HepG2 (cell line): ENCODE results near the gene BRPF1. TPM values are rescaled to one million over a fixed set of nuclear protein-coding genes. Genes with fewer than 3 reads are reported as not detected.

Experiments used
- CBX2 ChIP-seq, 2 experiments: fragments of 200-600 bp in 1 of 2; sonication (generic); formaldehyde crosslinking in 1 of 2; IDR thresholded peaks; 2 replicates each; pipeline versions ENCODE4 v1.7.0 to v1.8.1; 2018 to 2022; ENCODE audit warnings: low read depth in 2 of 2, low read length in 1 of 2, mild to moderate bottlenecking in 1 of 2, missing genetic modification reagents in 1 of 2
- CCDC6 ChIP-seq: sonication (generic); formaldehyde crosslinking; IDR thresholded peaks from 2 replicates; pipeline ENCODE4 v1.8.1; 2022; ENCODE audit warnings: mild to moderate bottlenecking, missing genetic modification reagents, moderate library complexity
- HNF1A ChIP-seq, 2 experiments: sonication (generic) in 1 of 2; formaldehyde crosslinking in 1 of 2; IDR thresholded peaks; 2 replicates each; pipeline versions ENCODE4 v1.4.0 to v1.6.1; 2016 to 2020; ENCODE audit warnings: borderline replicate concordance in 1 of 2, low read depth in 1 of 2, mild to moderate bottlenecking in 1 of 2, missing genetic modification reagents in 1 of 2
- HNRNPH1 ChIP-seq: fragments of 200-400 bp; formaldehyde crosslinking; optimal IDR thresholded peaks from 2 replicates; pipeline ENCODE3; 2017; ENCODE audit warnings: mild to moderate bottlenecking, low read depth, low read length
- KDM4B ChIP-seq: sonication (generic); formaldehyde crosslinking; IDR thresholded peaks from 2 replicates; pipeline ENCODE4 v1.4.0; 2020; ENCODE audit warnings: missing genetic modification reagents
- MIER3 ChIP-seq: IDR thresholded peaks from 2 replicates; pipeline ENCODE4 v1.6.1; 2016; ENCODE audit warnings: missing compliant biosample characterization, borderline replicate concordance
- NBN ChIP-seq: fragments of 450-650 bp; conservative IDR thresholded peaks from 2 replicates; pipeline ENCODE4 v1.6.1; 2017
- PATZ1 ChIP-seq: sonication (generic); formaldehyde crosslinking; IDR thresholded peaks from 2 replicates; pipeline ENCODE4 v1.4.0; 2020; ENCODE audit warnings: missing genetic modification reagents
- PRDM10 ChIP-seq: sonication (generic); formaldehyde crosslinking; IDR thresholded peaks from 2 replicates; pipeline ENCODE4 v1.4.0; 2020; ENCODE audit warnings: low read depth, missing genetic modification reagents
- TSC22D2 ChIP-seq: sonication (generic); formaldehyde crosslinking; IDR thresholded peaks from 2 replicates; pipeline ENCODE4 v1.5.1; 2020; ENCODE audit warnings: missing genetic modification reagents, mild to moderate bottlenecking, borderline replicate concordance
- ZC3H13 ChIP-seq: sonication (generic); formaldehyde crosslinking; IDR thresholded peaks from 2 replicates; pipeline ENCODE4 v1.8.1; 2023; ENCODE audit warnings: mild to moderate bottlenecking, missing genetic modification reagents, moderate library complexity
- ZNF44 ChIP-seq: sonication (generic); formaldehyde crosslinking; IDR thresholded peaks from 2 replicates; pipeline ENCODE4 v1.5.1; 2020; ENCODE audit warnings: mild to moderate bottlenecking, missing genetic modification reagents
- polyA plus RNA-seq, 8 experiments: library from polyadenylated mRNA; depleted of rRNA in 3 of 8; stranded (reverse) in 7 of 8; unstranded in 1 of 8; fragments of >200 nt; fragmentation: Illumina TruSeq in 4 of 8; extraction: Trizol in 4 of 8; gene quantifications; 2 replicates each; pipeline versions ENCODE4 v1.2.1 to v1.2.3, GENCODE V29; 2011 to 2016; ENCODE audit warnings: low read depth in 4 of 8, missing spikeins in 1 of 8, mixed read lengths in 1 of 8; ENCODE audit not compliant: insufficient read depth in 1 of 8
- total RNA-seq, 5 experiments: library from RNA; depleted of rRNA; stranded (reverse); fragments of >200 nt; fragmentation: Illumina TruSeq; extraction: Trizol; gene quantifications; 2 replicates each; pipeline ENCODE4 v1.2.3, GENCODE V29; 2016; ENCODE audit warnings: low read depth in 1 of 5

The BRPF1 gene
- total and polyA plus RNA-seq, 2 of the 13 experiments (the other 11 are each of a cell fraction or from before 2014, with no cell fraction given): 7.3 to 10.0 TPM

- TF ChIP-seq HNF1A (IDR thresholded peaks at IDR 0.05; ENCODE audit: low read depth): no peak
- TF ChIP-seq HNF1A (CRISPR knock-in tag; IDR thresholded peaks at IDR 0.05; ENCODE audit: borderline replicate concordance): no peak
- TF ChIP-seq PRDM10: peak; percentile 49; the same call in 1 of the 2 replicates
- TF ChIP-seq ZC3H13 (CRISPR knock-in tag): 0 out of 2 replicates have a peak, but pooled peaks have one; percentile 58
- peak; percentile 97 for TF ChIP-seq TSC22D2 (CRISPR knock-in tag)
- TF ChIP-seq ZNF44 (CRISPR knock-in tag): peak; percentile 56; the same call in 1 of the 2 replicates
- TF ChIP-seq MIER3 (CRISPR knock-in tag): peak; percentile 34; the same call in 1 of the 2 replicates
- TF ChIP-seq CCDC6 (CRISPR knock-in tag): no peak
- TF ChIP-seq KDM4B (CRISPR knock-in tag): 0 out of 2 replicates have a peak, but pooled peaks have one; percentile 85
- TF ChIP-seq HNRNPH1: no peak
- no peak for TF ChIP-seq NBN
- TF ChIP-seq PATZ1 (CRISPR knock-in tag): peak; percentile 52
- TF ChIP-seq CBX2 (IDR thresholded peaks at IDR 0.05; ENCODE audit: low read depth, low read length): no peak
- no peak for TF ChIP-seq CBX2 (CRISPR knock-in tag; IDR thresholded peaks at IDR 0.05; ENCODE audit: low read depth)
These were observed 26.9 kb upstream of the BRPF1 start (continued) for GRCh38 chr3:9704347-9705322.
